SK-N-MC (cell line): ENCODE data around the gene FAM83C.
A peak's percentile ranks its signal among the peaks of the same experiment; 100 is the strongest.

ENCODE experiments used
- DNase-seq: peaks from one replicate; pipeline ENCODE4 v3.0.0-alpha.2; 2011; ENCODE audit warnings: low read depth, low spot score
- H3K27ac ChIP-seq: fragments of 200-600 bp; sonication (generic); 2 replicates; pipeline ENCODE4 v1.5.1; 2016; ENCODE audit warnings: mixed run types
- H3K36me3 ChIP-seq: fragments of 200-600 bp; sonication (generic); 2 replicates; pipeline ENCODE4 v1.6.1; 2017; ENCODE audit warnings: antibody characterized with exemption, low read length, mixed read lengths; ENCODE audit not compliant: insufficient read depth
- H3K4me3 ChIP-seq: fragments of 200-600 bp; sonication (generic); 2 replicates; pipeline ENCODE4 v1.5.1; 2016
- H3K9ac ChIP-seq: fragments of 200-600 bp; sonication (generic); 2 replicates; pipeline ENCODE4 v1.8.0; 2017; ENCODE audit warnings: mixed run types, mixed read lengths; ENCODE audit not compliant: insufficient read length
- H3K9me3 ChIP-seq: fragments of 200-600 bp; sonication (generic); 2 replicates; pipeline ENCODE4 v1.6.1; 2017; ENCODE audit warnings: low read depth, mild to moderate bottlenecking, antibody characterized with exemption, low read length, moderate library complexity, mixed read lengths
- EZH2 ChIP-seq: fragments of 200-600 bp; sonication (generic); IDR thresholded peaks from one replicate; pipeline ENCODE4 v1.6.1; 2017; ENCODE audit warnings: antibody characterized with exemption
- FOXP2 ChIP-seq: optimal IDR thresholded peaks from 2 replicates; pipeline ENCODE3; 2011; ENCODE audit warnings: mild to moderate bottlenecking, moderate library complexity; ENCODE audit not compliant: insufficient read depth; ENCODE audit errors: extremely low read length, control extremely low read depth
- POLR2AphosphoS5 ChIP-seq: IDR thresholded peaks from 2 replicates; pipeline ENCODE4 v1.6.1; 2012; ENCODE audit warnings: mild to moderate bottlenecking, low read depth, low read length, borderline replicate concordance

The FAM83C gene

DNA sequence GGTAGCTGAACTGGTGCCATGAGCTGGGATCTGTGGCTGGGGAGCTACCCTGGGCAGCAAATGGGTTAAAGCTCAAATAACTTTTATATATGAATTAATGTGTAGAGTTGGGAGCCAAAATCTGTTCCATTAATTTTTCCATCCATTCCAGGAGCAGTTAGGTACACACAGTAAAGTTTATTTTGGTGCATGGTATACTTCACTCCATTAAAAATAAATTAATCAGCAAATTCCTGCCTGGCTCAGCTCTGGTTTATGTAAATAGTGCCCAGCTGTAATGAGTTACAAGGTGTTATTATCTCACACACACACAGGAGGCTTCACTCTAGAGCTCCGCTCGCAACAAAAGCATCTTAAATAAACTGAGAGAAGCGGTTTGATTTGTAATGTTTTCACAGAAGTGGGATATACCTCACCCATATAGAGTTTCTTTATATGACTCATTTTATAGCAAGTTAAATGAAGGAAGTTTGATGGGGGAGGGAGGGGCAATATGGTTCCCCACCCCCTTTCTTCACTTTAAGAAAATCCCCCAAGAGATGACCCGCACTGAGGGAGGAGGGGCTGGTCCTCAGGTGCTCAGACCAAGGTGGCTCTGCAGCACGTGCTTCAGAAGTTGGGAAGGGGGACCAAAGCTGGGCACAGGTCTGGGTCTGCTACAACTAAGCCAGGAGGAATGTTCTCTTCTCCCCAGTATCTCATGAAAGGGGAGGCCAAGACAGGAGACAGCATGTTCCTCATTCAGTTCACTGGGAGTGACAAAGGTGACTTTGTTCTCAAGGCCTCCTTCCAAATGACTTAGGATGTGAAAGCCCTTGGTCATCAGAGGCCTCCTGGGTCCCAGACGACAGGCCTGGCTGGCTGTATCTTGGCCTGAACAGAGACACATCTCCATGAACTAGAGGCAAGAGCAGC is 10.5 kb upstream of the FAM83C start:
- no peak overlapping the region for H3K27ac ChIP-seq
- H3K4me3 ChIP-seq, result no peak overlapping the region
- peaks cover 13% of the 10 kb centered on the region; the same call in 1 of the 2 replicates for H3K36me3 ChIP-seq
- TF ChIP-seq POLR2AphosphoS5 (no peak), EZH2 (no peak), FOXP2 (no peak)
- no peak for DNase-seq
- H3K9me3 ChIP-seq, result no peaks in the 10 kb centered on the region
- no peak overlapping the region for H3K9ac ChIP-seq

DNA sequence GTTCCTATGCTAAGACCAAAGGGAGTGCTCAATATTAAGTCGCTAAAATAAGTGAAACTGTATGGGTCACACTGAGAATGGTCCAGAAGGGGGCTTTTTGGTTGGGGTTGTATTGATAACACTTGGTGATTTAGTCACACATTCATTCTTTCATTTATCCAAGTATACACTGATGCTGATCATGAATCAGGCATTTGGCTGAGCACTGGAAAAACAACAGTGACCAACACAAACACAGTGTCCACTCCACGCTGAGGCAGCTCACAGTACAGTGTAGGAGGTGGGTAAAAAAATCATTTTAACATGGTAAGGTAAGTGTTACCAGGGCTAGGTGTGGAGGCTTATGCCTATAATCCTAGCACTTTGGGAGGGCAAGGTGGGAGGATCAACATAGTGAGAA is 9.2 kb upstream of the FAM83C start:
- Histone ChIP-seq H3K36me3 (peaks cover 9% of the 10 kb centered on the region; the same call in 1 of the 2 replicates), H3K27ac (no peak overlapping the region)

DNA sequence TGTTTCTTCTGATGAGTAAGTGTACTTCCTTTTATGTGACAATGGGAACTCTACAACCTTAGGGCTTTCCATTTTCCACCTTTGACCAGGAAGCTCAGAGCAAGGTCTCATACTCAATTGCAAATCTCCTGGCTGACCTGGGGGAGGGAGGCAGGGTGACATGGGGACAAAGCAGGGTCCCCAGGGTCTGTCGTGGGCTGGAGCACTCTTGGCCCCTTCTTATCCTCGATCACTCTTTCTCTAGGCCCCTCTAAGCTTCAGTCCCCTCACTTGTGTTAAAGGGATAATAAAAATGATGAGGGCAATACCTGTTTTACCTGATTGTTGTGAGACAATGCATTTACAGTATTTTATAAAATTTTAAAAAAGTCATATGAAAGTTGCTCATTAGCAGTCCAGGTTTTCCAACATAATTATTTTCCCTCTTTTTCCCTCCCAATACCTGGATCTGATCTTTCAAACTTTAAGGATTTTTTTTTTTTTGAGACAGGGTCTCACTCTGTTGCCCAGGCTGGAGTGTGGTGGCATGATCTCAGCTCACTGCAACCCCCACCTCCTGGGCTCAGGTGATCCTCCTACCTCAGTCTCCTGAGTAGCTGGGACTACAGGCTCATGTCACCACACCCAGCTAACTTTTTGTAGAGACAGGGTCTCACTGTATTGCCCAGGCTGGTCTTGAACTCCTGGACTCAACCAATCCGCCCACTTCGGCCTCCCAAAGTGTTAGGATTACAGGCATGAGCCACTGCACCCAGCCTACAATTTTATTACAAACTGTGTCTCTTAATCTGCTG is 8.4 kb upstream of the FAM83C start:
- Histone ChIP-seq H3K9me3 (no peaks in the 10 kb centered on the region), H3K36me3 (peaks cover 5% of the 10 kb centered on the region; the same call in 1 of the 2 replicates), H3K27ac (no peak overlapping the region), H3K9ac (no peak overlapping the region), H3K4me3 (no peak overlapping the region)
- TF ChIP-seq FOXP2 (no peak), EZH2 (no peak), POLR2AphosphoS5 (no peak)
- DNase-seq, result no peak

More for the DNA sequence above, 9.2 kb upstream of the FAM83C start:
- TF ChIP-seq EZH2, result no peak
- H3K9me3 ChIP-seq, result no peaks in the 10 kb centered on the region
- no peak overlapping the region for H3K4me3 ChIP-seq
- H3K9ac ChIP-seq, result no peak overlapping the region
- DNase-seq, result no peak

DNA sequence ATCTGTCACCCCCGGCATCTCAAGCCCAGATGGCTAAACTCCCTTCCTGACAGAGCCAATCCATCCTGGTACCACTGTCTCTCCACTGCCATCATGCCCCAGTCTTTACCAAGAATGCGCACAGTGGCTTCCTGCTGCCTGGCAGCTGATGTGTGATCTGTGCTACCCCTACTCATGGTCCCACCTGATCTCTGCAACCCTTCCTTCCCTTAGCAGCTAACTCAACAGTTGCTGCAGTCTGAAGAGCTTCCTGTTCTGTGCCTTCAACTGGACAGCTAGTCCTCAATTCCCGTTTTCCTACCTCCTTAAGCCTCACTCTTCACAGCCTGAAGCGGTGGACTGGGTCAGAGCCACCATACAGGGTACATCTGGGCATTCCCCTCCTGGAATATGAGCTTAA is 7.6 kb upstream of the FAM83C start:
- Histone ChIP-seq H3K9ac (no peak overlapping the region), H3K27ac (no peak overlapping the region), H3K9me3 (no peaks in the 10 kb centered on the region), H3K4me3 (no peak overlapping the region), H3K36me3 (peaks cover 5% of the 10 kb centered on the region; the same call in 1 of the 2 replicates)
- TF ChIP-seq EZH2 (no peak), FOXP2 (no peak), POLR2AphosphoS5 (peak; percentile 41; the same call in 1 of the 2 replicates)
- DNase-seq, result no peak

DNA sequence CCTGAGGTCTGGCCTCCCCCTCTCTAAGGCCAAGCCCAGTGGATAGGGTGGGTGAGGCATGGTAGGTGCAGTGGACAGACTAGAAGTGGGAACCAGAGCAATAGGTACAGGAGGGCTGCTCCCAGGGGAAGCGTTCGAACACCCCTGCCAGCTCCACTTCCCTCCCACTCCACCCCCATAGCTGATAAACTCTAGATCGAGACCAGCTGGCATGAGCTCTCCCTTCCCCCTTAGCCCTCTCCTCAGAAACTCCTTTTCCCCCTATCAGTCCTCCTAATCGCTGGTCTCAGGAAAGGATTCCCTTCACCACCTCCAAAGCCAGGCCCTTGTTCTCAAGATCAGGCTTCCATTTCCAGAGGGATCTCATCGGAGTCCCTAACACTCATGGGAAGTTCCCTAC is 6.0 kb upstream of the FAM83C start:
- Histone ChIP-seq H3K36me3 (peaks cover under 1% of the 10 kb centered on the region; the same call in 1 of the 2 replicates), H3K9me3 (no peaks in the 10 kb centered on the region), H3K27ac (no peak overlapping the region), H3K9ac (no peak overlapping the region), H3K4me3 (no peak overlapping the region)
- no peak for DNase-seq
- TF ChIP-seq POLR2AphosphoS5, result no peak
- no peak for TF ChIP-seq EZH2
- TF ChIP-seq FOXP2, result no peak

DNA sequence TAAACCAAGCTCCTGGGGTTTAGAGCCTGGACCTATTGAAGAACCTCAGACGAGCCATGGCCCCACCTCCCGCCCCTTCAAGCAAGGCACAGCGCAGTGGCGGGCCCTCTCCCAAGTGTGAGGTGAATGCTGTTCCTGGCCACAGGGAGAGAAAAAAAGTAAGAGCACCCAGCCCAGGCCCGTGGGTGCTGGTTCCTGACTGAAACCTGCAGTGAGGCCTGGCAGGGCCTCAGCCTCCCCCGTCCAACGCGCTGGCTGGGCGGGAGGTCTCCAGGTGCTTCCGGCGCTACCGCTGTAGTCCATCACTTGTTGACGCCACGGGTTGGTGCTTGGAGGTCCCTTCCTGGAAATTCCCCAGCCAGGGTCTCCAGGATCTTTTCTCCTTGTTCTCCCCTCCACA is 5.5 kb upstream of the FAM83C start:
- no peak overlapping the region for H3K9ac ChIP-seq

DNA sequence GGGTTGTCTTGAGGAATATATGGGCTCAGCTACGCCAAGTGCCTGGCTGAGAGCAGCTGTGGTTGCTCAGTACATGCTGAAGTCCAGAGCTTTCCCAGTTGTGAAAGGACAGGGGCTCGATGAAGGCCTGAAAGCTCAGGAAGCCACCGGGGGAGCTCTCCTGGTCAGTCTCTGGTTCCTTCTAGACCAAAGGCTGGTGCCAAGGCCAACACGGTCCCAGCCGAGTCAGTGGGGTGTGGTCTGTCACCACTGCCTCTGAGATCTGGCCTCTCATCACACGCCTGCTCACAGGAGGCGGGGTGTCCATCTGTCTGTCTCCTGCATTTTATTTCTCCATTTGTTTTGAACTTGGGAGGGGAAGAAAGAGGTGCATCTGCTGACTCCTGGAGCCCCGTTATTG is 4.9 kb upstream of the FAM83C start:
- TF ChIP-seq FOXP2 (no peak), EZH2 (no peak), POLR2AphosphoS5 (no peak)
- no peaks in the 10 kb centered on the region for H3K36me3 ChIP-seq
- H3K9ac ChIP-seq, result no peak overlapping the region
- no peak overlapping the region for H3K27ac ChIP-seq
- H3K9me3 ChIP-seq, result no peaks in the 10 kb centered on the region
- no peak for DNase-seq
- H3K4me3 ChIP-seq, result no peak overlapping the region

More for the DNA sequence above, 5.5 kb upstream of the FAM83C start:
- Histone ChIP-seq H3K36me3 (no peaks in the 10 kb centered on the region; the same call in 1 of the 2 replicates), H3K4me3 (no peak overlapping the region), H3K9me3 (no peaks in the 10 kb centered on the region), H3K27ac (no peak overlapping the region)
- no peak for DNase-seq
- TF ChIP-seq POLR2AphosphoS5 (no peak), EZH2 (no peak), FOXP2 (no peak)

DNA sequence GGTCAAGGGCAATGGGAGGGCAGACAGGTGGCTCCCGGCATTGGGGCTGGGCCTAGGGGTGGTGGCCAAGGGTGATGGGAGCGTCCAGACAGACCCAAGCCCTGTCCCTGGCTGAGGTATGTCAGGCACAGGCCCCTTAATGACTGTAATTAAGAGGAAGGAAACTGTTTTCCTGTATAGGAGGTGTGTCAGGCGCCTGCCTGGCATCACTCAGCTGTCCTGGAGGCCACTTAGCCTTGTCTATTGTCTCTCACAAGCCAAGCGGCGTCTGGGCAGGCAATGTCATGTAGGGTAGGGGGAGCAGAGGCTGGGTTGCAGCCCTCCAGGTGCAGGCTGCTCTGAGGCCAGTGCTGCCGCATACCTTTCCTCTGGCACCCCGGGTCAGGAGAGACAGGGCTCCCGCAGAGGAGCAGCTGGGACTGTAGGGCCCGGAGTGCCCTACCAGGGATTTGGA is 3.9 kb upstream of the FAM83C start:
- Histone ChIP-seq H3K27ac (no peak overlapping the region), H3K36me3 (no peaks in the 10 kb centered on the region), H3K9ac (no peak overlapping the region), H3K4me3 (no peak overlapping the region), H3K9me3 (no peaks in the 10 kb centered on the region)
- no peak for DNase-seq
- no peak for TF ChIP-seq FOXP2

DNA sequence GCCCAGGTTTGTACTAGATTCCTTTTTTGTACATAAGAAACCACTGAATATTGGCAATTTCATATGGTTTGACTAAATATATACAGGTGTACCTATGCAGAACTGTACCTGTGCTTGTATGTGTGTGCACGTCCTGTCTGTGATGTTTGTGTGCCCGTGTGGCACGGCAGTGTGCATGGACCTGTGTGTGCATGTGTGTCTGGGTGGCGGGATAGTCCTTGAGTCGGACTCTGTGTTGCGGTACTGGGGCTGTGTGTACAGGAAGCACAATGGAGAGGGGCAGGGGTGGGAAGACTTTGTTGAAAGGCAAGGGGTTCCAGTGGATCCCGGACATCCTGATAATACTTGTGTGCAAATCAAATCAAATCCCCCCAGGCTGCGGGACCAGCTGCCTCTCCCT is 3.4 kb upstream of the FAM83C start:
- TF ChIP-seq EZH2 (no peak), POLR2AphosphoS5 (no peak), FOXP2 (no peak)
- no peak for DNase-seq
- Histone ChIP-seq H3K36me3 (no peaks in the 10 kb centered on the region), H3K4me3 (no peak overlapping the region), H3K9ac (no peak overlapping the region), H3K27ac (no peak overlapping the region), H3K9me3 (no peaks in the 10 kb centered on the region)
